ENCODE measurements around the gene LRRC70.

DNA sequence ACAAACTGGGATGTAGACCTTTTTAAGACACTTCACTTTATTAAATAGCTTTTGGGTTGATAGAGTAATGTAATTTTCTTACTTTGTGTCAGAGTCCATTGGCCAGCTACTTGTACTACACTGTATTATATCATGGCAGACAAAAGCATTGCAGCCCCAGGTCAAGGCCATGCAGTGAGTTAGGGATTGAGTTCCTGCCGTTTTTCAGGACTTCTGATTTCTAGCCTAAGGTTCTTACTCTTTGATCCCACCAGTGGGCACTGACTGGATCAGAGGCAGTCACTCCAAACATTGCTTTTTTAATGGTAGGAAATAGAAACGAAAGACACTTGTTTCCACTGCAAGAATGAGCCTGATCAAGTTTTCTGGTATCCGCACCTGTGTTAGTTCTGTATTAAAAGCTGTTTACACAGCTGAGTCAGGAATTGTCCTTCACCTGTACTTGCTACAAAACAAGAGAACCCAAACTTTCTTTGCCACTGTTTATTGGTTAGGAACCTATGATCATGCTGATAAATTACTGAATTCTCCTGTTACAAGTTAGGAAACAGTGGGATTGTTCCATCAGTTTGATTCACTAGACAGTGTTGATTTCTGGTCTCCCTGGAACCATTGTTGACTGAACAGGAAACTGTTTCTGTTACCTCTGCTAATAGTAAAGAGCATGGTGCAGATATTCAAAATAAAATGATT, 22.1 kb downstream of the LRRC70 start:
- TF ChIP-seq, protein P1, sequence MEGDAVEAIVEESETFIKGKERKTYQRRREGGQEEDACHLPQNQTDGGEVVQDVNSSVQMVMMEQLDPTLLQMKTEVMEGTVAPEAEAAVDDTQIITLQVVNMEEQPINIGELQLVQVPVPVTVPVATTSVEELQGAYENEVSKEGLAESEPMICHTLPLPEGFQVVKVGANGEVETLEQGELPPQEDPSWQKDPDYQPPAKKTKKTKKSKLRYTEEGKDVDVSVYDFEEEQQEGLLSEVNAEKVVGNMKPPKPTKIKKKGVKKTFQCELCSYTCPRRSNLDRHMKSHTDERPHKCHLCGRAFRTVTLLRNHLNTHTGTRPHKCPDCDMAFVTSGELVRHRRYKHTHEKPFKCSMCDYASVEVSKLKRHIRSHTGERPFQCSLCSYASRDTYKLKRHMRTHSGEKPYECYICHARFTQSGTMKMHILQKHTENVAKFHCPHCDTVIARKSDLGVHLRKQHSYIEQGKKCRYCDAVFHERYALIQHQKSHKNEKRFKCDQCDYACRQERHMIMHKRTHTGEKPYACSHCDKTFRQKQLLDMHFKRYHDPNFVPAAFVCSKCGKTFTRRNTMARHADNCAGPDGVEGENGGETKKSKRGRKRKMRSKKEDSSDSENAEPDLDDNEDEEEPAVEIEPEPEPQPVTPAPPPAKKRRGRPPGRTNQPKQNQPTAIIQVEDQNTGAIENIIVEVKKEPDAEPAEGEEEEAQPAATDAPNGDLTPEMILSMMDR (IDR thresholded peaks at IDR 0.05; ENCODE audit: insufficient read depth, low read length, poor library complexity, severe bottlenecking) = no peak
- no peak for TF ChIP-seq EZH2phosphoT487 (conservative IDR thresholded peaks at IDR 0.05; ENCODE audit: low read length)
